ENCODE data around the gene ADSS1.

ADSS1 gene

DNA sequence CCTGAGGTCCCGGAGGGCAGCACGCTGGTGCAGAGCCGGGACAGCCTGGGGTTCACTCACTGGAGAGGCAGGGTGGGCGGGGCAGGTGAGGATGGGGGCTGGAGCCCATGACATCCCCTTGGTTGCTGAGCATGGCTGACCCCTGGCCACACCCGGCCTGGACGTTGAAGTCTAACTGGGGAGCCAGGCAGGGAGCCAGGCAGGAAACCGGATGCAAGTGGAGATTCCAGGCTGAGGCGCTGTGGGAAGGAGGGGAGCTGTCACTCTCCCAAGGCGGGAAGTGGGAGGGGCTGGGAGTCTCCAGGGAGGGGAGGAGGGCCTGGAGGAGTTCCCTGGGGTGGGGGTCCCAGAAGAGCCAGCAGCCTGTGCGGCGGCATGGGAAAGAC lies 42.3 kb upstream of the ADSS1 start:
- Histone ChIP-seq H3K27ac (ENCODE audit: low read depth, low read length) (no peak overlapping the region), H3K79me2 (ENCODE audit: control insufficient read depth, low read length) (no peaks in the 10 kb centered on the region), H3K36me3 (ENCODE audit: control insufficient read depth, low read length) (no peaks in the 10 kb centered on the region), H3K9me3 (ENCODE audit: control insufficient read depth, insufficient read depth, low read length) (no peaks in the 10 kb centered on the region), H3K4me1 (ENCODE audit: control insufficient read depth, low read length) (peaks cover 58% of the 10 kb centered on the region), H3K4me2 (ENCODE audit: low read length) (no peak overlapping the region), H3K9me2 (replicated peaks; ENCODE audit: control insufficient read depth, low read length) (no peaks in the 10 kb centered on the region), H3F3A (ENCODE audit: control insufficient read depth, insufficient read depth) (peaks cover 6% of the 10 kb centered on the region), H3K4me3 (ENCODE audit: low read length) (no peak overlapping the region), H3K27me3 (ENCODE audit: control insufficient read depth, low read length) (no peaks in the 10 kb centered on the region), H4K20me1 (ENCODE audit: control insufficient read depth, insufficient read depth, low read depth, low read length) (no peaks in the 10 kb centered on the region)
- no peak for TF ChIP-seq EZH2phosphoT487 (IDR thresholded peaks at IDR 0.05; ENCODE audit: borderline replicate concordance, low read length)
- TF ChIP-seq, protein P1, sequence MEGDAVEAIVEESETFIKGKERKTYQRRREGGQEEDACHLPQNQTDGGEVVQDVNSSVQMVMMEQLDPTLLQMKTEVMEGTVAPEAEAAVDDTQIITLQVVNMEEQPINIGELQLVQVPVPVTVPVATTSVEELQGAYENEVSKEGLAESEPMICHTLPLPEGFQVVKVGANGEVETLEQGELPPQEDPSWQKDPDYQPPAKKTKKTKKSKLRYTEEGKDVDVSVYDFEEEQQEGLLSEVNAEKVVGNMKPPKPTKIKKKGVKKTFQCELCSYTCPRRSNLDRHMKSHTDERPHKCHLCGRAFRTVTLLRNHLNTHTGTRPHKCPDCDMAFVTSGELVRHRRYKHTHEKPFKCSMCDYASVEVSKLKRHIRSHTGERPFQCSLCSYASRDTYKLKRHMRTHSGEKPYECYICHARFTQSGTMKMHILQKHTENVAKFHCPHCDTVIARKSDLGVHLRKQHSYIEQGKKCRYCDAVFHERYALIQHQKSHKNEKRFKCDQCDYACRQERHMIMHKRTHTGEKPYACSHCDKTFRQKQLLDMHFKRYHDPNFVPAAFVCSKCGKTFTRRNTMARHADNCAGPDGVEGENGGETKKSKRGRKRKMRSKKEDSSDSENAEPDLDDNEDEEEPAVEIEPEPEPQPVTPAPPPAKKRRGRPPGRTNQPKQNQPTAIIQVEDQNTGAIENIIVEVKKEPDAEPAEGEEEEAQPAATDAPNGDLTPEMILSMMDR (IDR thresholded peaks at IDR 0.05; ENCODE audit: low read depth, low read length, poor library complexity, severe bottlenecking): no peak

DNA sequence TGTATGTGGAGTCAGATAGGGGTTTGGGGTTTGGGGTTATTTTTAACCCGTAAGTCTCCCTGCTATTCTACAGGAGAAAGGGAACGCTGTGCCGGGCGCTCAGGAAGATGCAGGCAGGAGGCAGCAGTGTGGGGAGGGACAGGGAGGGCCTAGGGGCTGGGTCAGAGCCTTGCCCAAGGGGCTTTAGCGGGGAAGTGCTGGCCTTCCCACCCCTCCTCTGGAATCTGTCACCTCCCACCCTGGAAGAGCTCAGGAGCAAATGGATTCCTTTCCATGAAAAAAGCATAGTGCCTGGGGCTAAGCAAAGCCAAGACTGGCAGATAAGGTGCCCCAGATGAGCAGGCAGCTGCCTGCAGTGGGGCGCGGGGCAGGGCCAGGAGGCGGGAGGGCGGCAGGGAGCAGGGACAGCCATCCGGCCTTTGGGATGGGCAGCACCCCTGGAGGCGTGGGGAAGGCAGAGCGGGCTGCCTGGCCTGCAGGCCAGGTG lies 41.9 kb upstream of the ADSS1 start:
- no peak overlapping the region for H3K27ac ChIP-seq (ENCODE audit: low read depth, low read length)
- peaks cover 58% of the 10 kb centered on the region for H3K4me1 ChIP-seq (ENCODE audit: control insufficient read depth, low read length)
- H3K4me2 ChIP-seq (ENCODE audit: low read length): no peak overlapping the region

DNA sequence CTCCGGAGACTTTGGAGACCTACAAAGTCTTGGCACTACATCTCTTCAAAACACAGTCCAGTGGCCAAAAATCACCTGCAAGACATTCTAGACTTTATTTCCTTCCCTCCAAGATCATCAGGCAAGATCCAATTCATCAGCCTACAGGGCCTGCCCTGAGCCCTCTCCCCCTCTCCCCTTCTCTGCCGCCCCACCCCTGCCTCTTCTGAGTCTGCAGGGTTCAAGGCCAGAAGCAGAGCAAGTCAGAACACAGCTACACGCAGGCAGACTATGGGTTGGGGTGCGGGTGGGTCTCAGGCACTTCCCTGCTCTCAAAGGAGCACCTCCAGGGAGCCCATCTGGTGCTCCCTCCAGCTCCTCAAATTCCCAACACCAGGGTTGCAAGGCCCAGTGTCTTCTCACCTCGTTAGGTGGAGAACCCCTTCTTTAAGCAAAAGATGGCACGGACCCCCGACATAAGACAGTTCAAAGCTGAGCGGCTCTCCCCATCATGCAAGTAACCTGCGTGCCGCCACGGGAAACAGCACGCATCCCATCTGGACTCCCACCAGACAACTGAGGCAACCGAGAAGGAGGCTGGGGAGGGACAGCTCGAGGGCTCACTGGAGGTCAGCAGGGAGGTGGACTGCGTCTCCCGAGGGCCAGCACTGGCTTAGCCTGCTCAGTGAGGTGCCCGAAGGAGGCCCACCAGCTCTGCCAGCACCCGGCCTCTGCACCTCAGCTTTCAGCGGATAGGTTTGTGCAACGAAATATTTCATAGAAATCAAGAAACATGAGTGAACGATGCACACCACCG lies 40.2 kb upstream of the ADSS1 start:
- Histone ChIP-seq H3K27ac (ENCODE audit: low read depth, low read length) (no peak overlapping the region), H3K4me2 (ENCODE audit: low read length) (no peak overlapping the region), H3K4me3 (ENCODE audit: low read length) (no peak overlapping the region), H3F3A (ENCODE audit: control insufficient read depth, insufficient read depth) (peaks cover 6% of the 10 kb centered on the region), H3K9me3 (ENCODE audit: control insufficient read depth, insufficient read depth, low read length) (no peaks in the 10 kb centered on the region), H3K27me3 (ENCODE audit: control insufficient read depth, low read length) (no peaks in the 10 kb centered on the region), H3K79me2 (ENCODE audit: control insufficient read depth, low read length) (no peaks in the 10 kb centered on the region), H3K9me2 (replicated peaks; ENCODE audit: control insufficient read depth, low read length) (no peaks in the 10 kb centered on the region), H4K20me1 (ENCODE audit: control insufficient read depth, insufficient read depth, low read depth, low read length) (no peaks in the 10 kb centered on the region), H3K36me3 (ENCODE audit: control insufficient read depth, low read length) (no peaks in the 10 kb centered on the region), H3K4me1 (ENCODE audit: control insufficient read depth, low read length) (peaks cover 57% of the 10 kb centered on the region)
- TF ChIP-seq, protein P1 (IDR thresholded peaks at IDR 0.05; ENCODE audit: low read depth, low read length, poor library complexity, severe bottlenecking): no peak
- TF ChIP-seq EZH2phosphoT487 (IDR thresholded peaks at IDR 0.05; ENCODE audit: borderline replicate concordance, low read length): no peak

More for the DNA sequence above, 41.9 kb upstream of the ADSS1 start:
- H3K9me3 ChIP-seq (ENCODE audit: control insufficient read depth, insufficient read depth, low read length): no peaks in the 10 kb centered on the region
- H3K9me2 ChIP-seq (replicated peaks; ENCODE audit: control insufficient read depth, low read length): no peaks in the 10 kb centered on the region
- H3K79me2 ChIP-seq (ENCODE audit: control insufficient read depth, low read length): no peaks in the 10 kb centered on the region
- H3K36me3 ChIP-seq (ENCODE audit: control insufficient read depth, low read length): no peaks in the 10 kb centered on the region
- H3K27me3 ChIP-seq (ENCODE audit: control insufficient read depth, low read length): no peaks in the 10 kb centered on the region
- H3K4me3 ChIP-seq (ENCODE audit: low read length): no peak overlapping the region
- TF ChIP-seq, protein P1 (IDR thresholded peaks at IDR 0.05; ENCODE audit: low read depth, low read length, poor library complexity, severe bottlenecking): no peak
- TF ChIP-seq EZH2phosphoT487 (IDR thresholded peaks at IDR 0.05; ENCODE audit: borderline replicate concordance, low read length): no peak
- no peaks in the 10 kb centered on the region for H4K20me1 ChIP-seq (ENCODE audit: control insufficient read depth, insufficient read depth, low read depth, low read length)
- peaks cover 6% of the 10 kb centered on the region for H3F3A ChIP-seq (ENCODE audit: control insufficient read depth, insufficient read depth)
